ENCODE measurements around the gene DHH.

DNA sequence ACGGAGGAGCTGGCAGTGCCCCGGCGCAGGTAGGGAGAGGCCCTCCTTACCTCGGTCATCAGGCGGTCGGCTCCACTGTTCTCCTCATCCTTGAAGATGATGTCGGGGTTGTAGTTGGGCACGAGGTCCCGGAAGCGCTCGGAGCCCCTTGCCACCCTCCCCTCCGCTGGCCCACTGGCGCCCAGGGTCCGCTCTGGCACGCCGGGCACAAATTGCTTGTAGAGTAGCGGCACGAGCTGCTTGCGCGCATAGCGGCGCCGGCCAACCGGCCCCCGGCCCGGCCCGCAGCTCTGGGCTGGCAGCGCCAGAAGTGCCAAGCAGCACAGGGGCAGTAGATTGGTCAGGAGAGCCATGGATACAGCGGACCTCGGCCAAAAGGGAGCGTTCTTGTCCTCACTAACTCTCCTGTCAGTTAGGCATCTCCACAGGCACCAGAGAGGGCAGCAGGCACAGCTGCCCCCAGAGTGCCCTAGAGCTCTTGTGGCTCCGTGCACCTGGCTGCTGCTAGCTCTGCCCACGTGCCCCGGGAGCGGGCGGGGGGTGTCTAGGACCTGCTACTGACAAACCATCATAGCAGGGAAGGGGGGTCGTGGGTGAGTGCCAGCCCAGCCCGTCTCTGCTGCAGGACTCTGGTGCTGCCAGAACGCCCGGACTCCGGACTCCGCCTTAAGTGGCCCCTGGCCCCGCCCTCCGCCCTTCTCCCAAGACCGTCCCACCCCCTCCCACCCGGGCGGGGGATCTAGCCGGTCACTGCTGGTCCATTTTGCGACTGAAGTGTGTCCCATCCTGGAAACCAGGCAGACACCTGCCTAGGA is at the start of gene DHH:
- TF ChIP-seq, protein P1, sequence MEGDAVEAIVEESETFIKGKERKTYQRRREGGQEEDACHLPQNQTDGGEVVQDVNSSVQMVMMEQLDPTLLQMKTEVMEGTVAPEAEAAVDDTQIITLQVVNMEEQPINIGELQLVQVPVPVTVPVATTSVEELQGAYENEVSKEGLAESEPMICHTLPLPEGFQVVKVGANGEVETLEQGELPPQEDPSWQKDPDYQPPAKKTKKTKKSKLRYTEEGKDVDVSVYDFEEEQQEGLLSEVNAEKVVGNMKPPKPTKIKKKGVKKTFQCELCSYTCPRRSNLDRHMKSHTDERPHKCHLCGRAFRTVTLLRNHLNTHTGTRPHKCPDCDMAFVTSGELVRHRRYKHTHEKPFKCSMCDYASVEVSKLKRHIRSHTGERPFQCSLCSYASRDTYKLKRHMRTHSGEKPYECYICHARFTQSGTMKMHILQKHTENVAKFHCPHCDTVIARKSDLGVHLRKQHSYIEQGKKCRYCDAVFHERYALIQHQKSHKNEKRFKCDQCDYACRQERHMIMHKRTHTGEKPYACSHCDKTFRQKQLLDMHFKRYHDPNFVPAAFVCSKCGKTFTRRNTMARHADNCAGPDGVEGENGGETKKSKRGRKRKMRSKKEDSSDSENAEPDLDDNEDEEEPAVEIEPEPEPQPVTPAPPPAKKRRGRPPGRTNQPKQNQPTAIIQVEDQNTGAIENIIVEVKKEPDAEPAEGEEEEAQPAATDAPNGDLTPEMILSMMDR (IDR thresholded peaks at IDR 0.05) = no peak
- no peak for TF ChIP-seq POLR2A (IDR thresholded peaks at IDR 0.05)
